Measurements from ENCODE around the gene KCNT2. TPM values are rescaled to one million over a fixed set of nuclear protein-coding genes. Genes with fewer than 3 reads are reported as not detected.

Gene KCNT2
- total RNA-seq, 4 donors from 2014 or later: 6.5 to 16.6 (median 8.0) TPM

GRCh38 chr1:196207612-196208217, 400.5 kb downstream of the KCNT2 start:
- Histone ChIP-seq H3K27ac (replicated peaks in 1 of 4) (no peak overlapping the region), H3K27me3 (no peaks in the 10 kb centered on the region), H3K9me3 (no peaks in the 10 kb centered on the region), H3K4me3 (no peak overlapping the region), H3K36me3 (no peaks in the 10 kb centered on the region), H3K4me1 (no peaks in the 10 kb centered on the region)
- intact Hi-C loops (cut with DNase I): no loop called here
- WGBS: 68% methylated on average over 3 of the region's 3 CpGs
- TF ChIP-seq EP300 (IDR thresholded peaks at IDR 0.05): no peak
- TF ChIP-seq POLR2AphosphoS5 (IDR thresholded peaks at IDR 0.05): no peak
- TF ChIP-seq CTCF (IDR thresholded peaks at IDR 0.05): no peak
- no peak for TF ChIP-seq POLR2A (IDR thresholded peaks at IDR 0.05; ENCODE audit: low read depth)
- no peak for DNase-seq (ENCODE audit: extremely low spot score)

GRCh38 chr1:196205882-196206281, 402.4 kb downstream of the KCNT2 start:
- Histone ChIP-seq H3K36me3 (no peaks in the 10 kb centered on the region), H3K27ac (replicated peaks in 1 of 4) (no peak overlapping the region), H3K27me3 (no peaks in the 10 kb centered on the region), H3K4me1 (no peaks in the 10 kb centered on the region), H3K4me3 (no peak overlapping the region), H3K9me3 (no peaks in the 10 kb centered on the region)
- TF ChIP-seq POLR2A (IDR thresholded peaks at IDR 0.05; ENCODE audit: low read depth) (no peak), EP300 (IDR thresholded peaks at IDR 0.05) (no peak), CTCF (IDR thresholded peaks at IDR 0.05) (no peak), POLR2AphosphoS5 (IDR thresholded peaks at IDR 0.05) (no peak)
- WGBS: 80% methylated on average over 2 of the region's 2 CpGs
- intact Hi-C loops (cut with DNase I): no loop called here
- no peak for DNase-seq (ENCODE audit: extremely low spot score)

GRCh38 chr1:196196486-196196885, 411.8 kb downstream of the KCNT2 start:
- no peak for TF ChIP-seq EP300 (IDR thresholded peaks at IDR 0.05)
- TF ChIP-seq POLR2AphosphoS5 (IDR thresholded peaks at IDR 0.05): no peak
- no peak for TF ChIP-seq CTCF (IDR thresholded peaks at IDR 0.05)
- TF ChIP-seq POLR2A (IDR thresholded peaks at IDR 0.05; ENCODE audit: low read depth): no peak
- Histone ChIP-seq H3K27me3 (no peaks in the 10 kb centered on the region), H3K36me3 (no peaks in the 10 kb centered on the region), H3K9me3 (no peaks in the 10 kb centered on the region), H3K4me3 (no peak overlapping the region), H3K27ac (replicated peaks in 1 of 4) (no peak overlapping the region), H3K4me1 (no peaks in the 10 kb centered on the region)
- no peak for DNase-seq (ENCODE audit: extremely low spot score)
- intact Hi-C loops (cut with DNase I): no loop called here
- 85% methylated on average over 1 of the region's 1 CpG for WGBS

- Histone ChIP-seq H3K27me3 (no peaks in the 10 kb centered on the region), H3K4me1 (no peaks in the 10 kb centered on the region), H3K4me3 (no peak overlapping the region), H3K9me3 (no peaks in the 10 kb centered on the region), H3K27ac (replicated peaks in 1 of 4) (no peak overlapping the region), H3K36me3 (no peaks in the 10 kb centered on the region)
- 38% methylated on average over 3 of the region's 3 CpGs for WGBS
- TF ChIP-seq EP300 (IDR thresholded peaks at IDR 0.05) (no peak), POLR2A (IDR thresholded peaks at IDR 0.05; ENCODE audit: low read depth) (no peak), POLR2AphosphoS5 (IDR thresholded peaks at IDR 0.05) (no peak), CTCF (IDR thresholded peaks at IDR 0.05) (no peak)
- no peak for DNase-seq (ENCODE audit: extremely low spot score)
- intact Hi-C loops (cut with DNase I): no loop called here
Measured at GRCh38 chr1:196193896-196194559, 414.2 kb downstream of the KCNT2 start.
